ENCODE data around the gene NIPBL. TPM values are rescaled to one million over a fixed set of nuclear protein-coding genes. Genes with fewer than 3 reads are reported as not detected.
A peak's percentile ranks its signal among the peaks of the same experiment; 100 is the strongest.

The NIPBL gene
- total and polyA plus RNA-seq, 8 donors, result 48.8 to 80.2 (median 67.6) TPM

DNA sequence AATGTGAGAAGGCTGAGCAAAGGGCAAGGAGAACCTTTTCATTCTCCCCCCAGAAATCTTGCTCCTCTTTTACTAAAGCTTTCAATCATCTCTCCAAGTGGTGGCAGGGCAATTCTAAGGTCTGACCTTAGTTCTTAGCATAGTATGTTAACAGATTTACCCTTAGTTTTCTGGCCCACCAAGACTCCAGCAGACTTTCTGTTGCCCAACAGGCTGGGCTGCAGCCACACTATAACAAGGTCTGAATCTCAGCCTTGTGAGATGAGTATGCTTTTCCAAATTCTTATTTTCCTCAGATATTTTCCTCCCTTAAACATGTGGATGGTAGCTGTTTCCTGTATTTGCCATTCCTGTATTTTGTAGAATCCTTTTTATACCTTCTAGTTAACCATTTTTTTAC lies 69.5 kb downstream of the NIPBL start:
- H3K36me3 ChIP-seq, result no peaks in the 10 kb centered on the region
- TF ChIP-seq, protein P1, sequence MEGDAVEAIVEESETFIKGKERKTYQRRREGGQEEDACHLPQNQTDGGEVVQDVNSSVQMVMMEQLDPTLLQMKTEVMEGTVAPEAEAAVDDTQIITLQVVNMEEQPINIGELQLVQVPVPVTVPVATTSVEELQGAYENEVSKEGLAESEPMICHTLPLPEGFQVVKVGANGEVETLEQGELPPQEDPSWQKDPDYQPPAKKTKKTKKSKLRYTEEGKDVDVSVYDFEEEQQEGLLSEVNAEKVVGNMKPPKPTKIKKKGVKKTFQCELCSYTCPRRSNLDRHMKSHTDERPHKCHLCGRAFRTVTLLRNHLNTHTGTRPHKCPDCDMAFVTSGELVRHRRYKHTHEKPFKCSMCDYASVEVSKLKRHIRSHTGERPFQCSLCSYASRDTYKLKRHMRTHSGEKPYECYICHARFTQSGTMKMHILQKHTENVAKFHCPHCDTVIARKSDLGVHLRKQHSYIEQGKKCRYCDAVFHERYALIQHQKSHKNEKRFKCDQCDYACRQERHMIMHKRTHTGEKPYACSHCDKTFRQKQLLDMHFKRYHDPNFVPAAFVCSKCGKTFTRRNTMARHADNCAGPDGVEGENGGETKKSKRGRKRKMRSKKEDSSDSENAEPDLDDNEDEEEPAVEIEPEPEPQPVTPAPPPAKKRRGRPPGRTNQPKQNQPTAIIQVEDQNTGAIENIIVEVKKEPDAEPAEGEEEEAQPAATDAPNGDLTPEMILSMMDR (IDR thresholded peaks at IDR 0.05), result no peak
- peaks cover 16 to 44% of the 10 kb centered on the region in 2 donors for H3K4me1 ChIP-seq
- no peak for DNase-seq
- ATAC-seq, result no peak
- intact Hi-C loops (cut with DNase I), result loop anchor here in 1 of 2 donors (10.0 kb wide), 1 partner anchor 71 kb away; the partner anchor contains the start of gene NIPBL
- H3K27ac ChIP-seq, result no peak overlapping the region
- H3K9me3 ChIP-seq, result no peaks in the 10 kb centered on the region
- no peaks in the 10 kb centered on the region for H3K27me3 ChIP-seq
- H3K4me3 ChIP-seq, result no peak overlapping the region

DNA sequence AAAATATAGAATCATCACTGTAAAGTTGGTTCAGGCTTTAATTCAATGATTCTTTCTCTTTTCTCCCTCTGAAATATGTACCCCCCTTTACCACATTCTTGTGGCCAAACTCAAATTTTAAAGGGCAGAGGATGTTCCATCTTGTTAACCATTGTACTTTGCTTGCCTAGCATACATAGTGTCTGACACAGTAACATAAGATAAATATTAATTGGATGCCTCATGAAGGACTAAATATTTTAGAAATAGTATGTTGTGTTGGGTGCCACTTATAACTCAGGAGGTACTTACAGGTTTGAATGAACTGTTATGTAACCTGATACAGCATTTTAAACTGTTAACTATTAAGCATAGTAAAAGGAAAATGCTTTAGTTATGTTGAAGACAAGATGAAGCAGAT lies 71.5 kb downstream of the NIPBL start:
- Histone ChIP-seq H3K9me3 (no peaks in the 10 kb centered on the region), H3K36me3 (no peaks in the 10 kb centered on the region), H3K4me1 (peaks cover 16 to 45% of the 10 kb centered on the region in 2 donors), H3K4me3 (no peak overlapping the region), H3K27ac (no peak overlapping the region), H3K27me3 (no peaks in the 10 kb centered on the region)
- intact Hi-C loops (cut with DNase I), result loop anchor here in 1 of 2 donors (10.0 kb wide), 1 partner anchor 73 kb away; the partner anchor contains the start of gene NIPBL
- ATAC-seq (peak; percentile 64), DNase-seq (no peak)
- TF ChIP-seq, protein P1 (IDR thresholded peaks at IDR 0.05), result no peak

DNA sequence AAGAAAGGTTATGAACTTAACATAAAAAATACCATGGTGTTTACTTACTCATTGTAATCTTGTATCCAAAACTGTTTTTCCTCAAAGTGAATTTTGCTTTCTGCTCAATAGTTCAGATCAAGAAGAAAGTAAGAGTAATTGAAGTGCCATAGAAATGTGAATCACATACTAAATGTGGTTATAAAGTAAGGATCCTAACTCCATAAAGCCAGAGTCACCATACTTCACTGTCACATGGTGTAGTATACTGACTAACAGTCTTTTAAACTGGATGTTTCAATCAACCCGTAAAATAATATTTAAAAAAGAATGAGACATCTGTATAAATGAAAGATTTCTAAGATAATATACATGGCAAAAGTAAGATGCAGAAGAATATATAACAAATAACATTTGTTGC lies 72.1 kb downstream of the NIPBL start:
- no peaks in the 10 kb centered on the region for H3K36me3 ChIP-seq
- H3K9me3 ChIP-seq, result no peaks in the 10 kb centered on the region
- no peaks in the 10 kb centered on the region for H3K27me3 ChIP-seq
- H3K4me1 ChIP-seq, result peaks cover 16 to 45% of the 10 kb centered on the region in 2 donors
- no peak for ATAC-seq
- no peak overlapping the region for H3K4me3 ChIP-seq
- no peak overlapping the region for H3K27ac ChIP-seq
- intact Hi-C loops (cut with DNase I), result loop anchor here in 1 of 2 donors (10.0 kb wide), 1 partner anchor 74 kb away; the partner anchor contains the start of gene NIPBL
- TF ChIP-seq, protein P1 (IDR thresholded peaks at IDR 0.05), result no peak
- no peak for DNase-seq

DNA sequence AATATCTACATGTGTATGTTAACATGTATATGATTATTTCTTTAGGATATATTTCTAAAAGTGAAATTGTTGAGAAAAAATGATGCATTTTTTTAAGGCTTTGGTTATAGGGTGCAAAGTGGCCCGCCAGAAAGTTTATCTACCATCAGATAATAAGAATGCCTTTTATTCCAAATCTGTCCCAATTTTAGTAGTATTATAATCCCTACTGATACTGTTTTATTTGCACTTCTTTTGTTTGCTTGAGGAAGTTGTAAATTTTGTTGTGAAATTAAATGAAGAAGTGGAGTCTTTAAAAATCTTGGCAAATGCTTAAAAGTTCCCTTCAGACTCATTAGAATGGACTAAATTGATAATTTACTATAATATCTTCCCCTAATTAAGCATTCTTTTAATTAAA lies 73.0 kb downstream of the NIPBL start:
- Histone ChIP-seq H3K27ac (no peak overlapping the region), H3K36me3 (no peaks in the 10 kb centered on the region), H3K27me3 (no peaks in the 10 kb centered on the region), H3K4me1 (peaks cover 16 to 39% of the 10 kb centered on the region in 2 donors), H3K9me3 (no peaks in the 10 kb centered on the region), H3K4me3 (no peak overlapping the region)
- intact Hi-C loops (cut with DNase I), result loop anchor here in 1 of 2 donors (10.0 kb wide), 1 partner anchor 75 kb away; the partner anchor contains the start of gene NIPBL
- TF ChIP-seq, protein P1 (IDR thresholded peaks at IDR 0.05), result no peak
- DNase-seq, result no peak
- ATAC-seq, result no peak

DNA sequence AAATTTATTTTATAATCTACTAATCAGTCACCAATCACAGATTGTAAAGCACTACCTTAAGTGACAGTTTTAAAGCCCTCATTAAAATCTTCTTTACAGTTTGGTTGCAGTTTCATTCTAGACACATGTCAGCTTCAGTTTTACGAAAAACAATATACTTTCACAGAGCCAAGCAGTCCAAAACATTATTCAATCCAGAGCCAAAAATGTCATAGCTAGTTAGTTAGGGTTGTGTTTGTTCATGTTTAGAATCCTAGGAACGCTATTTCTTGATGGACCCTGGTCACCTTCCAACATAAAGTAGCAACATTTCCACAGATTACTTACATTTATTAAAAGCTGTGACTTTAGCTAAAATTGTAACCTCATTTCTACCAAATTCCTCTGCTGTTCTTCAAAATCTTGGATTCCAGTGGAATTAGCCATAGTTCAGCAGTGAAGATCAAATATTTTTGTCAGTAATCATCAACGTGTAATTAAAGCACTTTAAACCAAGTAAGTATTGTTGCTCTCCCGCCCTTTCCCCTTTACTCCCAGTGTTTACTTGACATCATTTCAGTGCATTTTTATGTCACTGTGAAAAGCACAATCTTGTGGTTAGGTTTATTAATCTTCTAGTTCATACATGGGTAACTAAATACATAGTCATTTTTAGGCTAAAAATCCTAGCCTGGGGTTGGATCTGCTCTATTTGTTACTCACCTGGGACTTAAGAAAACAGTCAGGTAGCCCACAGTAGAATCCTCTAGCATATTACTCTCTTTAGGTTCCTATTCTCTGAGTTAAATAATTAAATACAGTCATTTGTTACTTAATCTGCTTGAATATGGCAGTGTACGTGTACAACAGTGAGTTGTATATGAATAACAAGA lies 74.3 kb downstream of the NIPBL start:
- H3K27me3 ChIP-seq, result no peaks in the 10 kb centered on the region
- peaks cover 0 to 6% of the 10 kb centered on the region in 2 donors for H3K36me3 ChIP-seq
- ATAC-seq (peak; percentile 42), DNase-seq (no peak)
- intact Hi-C loops (cut with DNase I), result no loop called here
- H3K9me3 ChIP-seq, result no peaks in the 10 kb centered on the region
- TF ChIP-seq, protein P1 (IDR thresholded peaks at IDR 0.05), result no peak
- no peak overlapping the region for H3K27ac ChIP-seq
- H3K4me1 ChIP-seq, result peaks cover 16 to 35% of the 10 kb centered on the region in 2 donors
- no peak overlapping the region for H3K4me3 ChIP-seq

Measured in left lung (tissue), 10 donors.